Measurements from ENCODE around the gene SLC35A1.

The SLC35A1 gene

GRCh38 chr6:87534377-87535047 is 61.7 kb downstream of the SLC35A1 start:
- no peak for DNase-seq

GRCh38 chr6:87538510-87539260 is 65.9 kb downstream of the SLC35A1 start:
- DNase-seq = no peak

DNA sequence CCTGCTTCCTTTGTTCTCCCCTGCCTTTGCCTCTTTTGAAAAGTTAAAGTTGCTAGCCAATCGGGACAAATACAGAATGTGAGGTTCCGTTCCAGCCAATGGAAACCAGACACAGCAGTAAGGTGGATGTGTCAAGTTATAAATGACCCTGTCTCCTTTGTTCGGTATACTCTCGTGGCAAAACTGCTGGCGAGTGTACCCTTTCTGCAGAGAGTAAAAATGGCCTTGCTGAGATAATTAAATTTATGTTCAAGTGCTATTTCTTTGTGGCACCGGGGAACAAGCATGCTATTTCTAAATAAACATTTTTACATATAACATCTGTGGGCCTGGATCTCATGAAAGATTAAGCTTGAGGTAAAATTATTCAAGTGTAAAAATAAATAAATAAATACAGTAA is 66.8 kb downstream of the SLC35A1 start:
- no peak for DNase-seq

DNA sequence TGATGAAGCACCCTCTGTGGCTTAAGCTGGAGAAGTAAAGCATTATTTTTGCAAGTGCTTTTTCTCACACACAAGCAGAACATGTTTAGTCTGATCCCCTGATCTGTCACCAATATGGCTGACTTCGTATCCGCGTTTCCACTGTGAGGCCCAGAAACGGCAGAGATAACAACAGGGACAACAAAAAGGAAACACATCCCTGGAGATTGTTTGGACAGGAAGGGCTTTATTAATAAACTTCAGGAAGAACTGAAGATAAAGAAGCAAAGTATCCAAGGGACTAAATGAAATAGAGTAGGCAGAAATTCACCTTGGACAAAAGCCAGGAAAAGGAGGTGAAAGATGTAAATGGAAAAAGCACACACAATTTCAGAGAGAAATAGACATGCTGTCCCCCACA is 67.8 kb downstream of the SLC35A1 start:
- no peak for DNase-seq

DNA sequence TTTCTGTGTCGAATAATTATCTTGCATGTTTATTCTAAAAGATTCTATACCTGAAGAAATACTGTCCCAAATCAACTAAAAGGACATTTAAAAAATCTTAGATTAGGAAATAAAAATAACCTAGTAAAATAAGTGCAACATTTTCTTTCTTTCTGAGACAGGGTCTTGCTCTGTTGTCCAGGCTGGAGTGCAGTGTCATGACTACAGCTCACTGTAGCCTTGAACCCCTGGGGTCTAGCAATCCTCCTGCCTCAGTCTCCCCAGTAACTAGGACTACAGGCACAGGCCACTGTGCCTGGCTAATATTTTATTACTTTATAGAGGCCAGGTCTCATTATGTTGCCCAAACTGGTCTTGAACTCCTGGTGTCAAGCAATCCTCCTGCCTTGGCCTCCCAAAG is 68.3 kb downstream of the SLC35A1 start:
- no peak for DNase-seq

DNA sequence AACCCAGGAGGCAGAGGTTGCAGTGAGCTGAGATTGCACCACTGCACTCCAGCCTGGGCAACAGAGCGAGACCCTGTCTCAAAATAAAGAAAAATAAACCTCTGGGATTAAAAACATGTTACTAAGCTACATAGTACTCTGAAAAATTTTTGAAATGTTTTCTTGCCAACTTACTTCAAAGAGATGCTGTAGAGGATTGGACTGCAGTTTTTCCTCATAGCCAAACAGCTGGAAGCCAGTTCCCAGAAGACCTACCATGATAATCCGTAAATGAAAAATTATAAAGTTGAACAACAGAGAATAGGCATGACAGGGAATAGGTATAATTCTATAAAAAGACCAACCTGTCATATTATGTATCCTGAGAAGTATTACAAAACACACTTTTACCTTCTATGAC is 69.0 kb downstream of the SLC35A1 start:
- DNase-seq = peak; percentile 2

GRCh38 chr6:87543696-87544473 is 71.1 kb downstream of the SLC35A1 start:
- DNase-seq = no peak

- no peak for DNase-seq
Measured at GRCh38 chr6:87544474-87544735, 71.6 kb downstream of the SLC35A1 start.

GRCh38 chr6:87551799-87552198 is 79.0 kb downstream of the SLC35A1 start:
- no peak for DNase-seq

- no peak for DNase-seq
Measured at GRCh38 chr6:87553159-87553765, 80.5 kb downstream of the SLC35A1 start.

GRCh38 chr6:87555506-87555905 is 82.7 kb downstream of the SLC35A1 start:
- no peak for DNase-seq

GRCh38 chr6:87558446-87558845 is 85.7 kb downstream of the SLC35A1 start:
- no peak for DNase-seq

- peak; percentile 16 for DNase-seq
Measured at GRCh38 chr6:87561017-87561416, 88.2 kb downstream of the SLC35A1 start.

Measured in fibroblast of upper back skin (primary cell).